Keratinocyte (primary cell): ENCODE results near the gene MAP1S. TPM values are rescaled to one million over a fixed set of nuclear protein-coding genes. Genes with fewer than 3 reads are reported as not detected.

Source experiments
- DNase-seq: peaks from one replicate; pipeline ENCODE4 v3.0.0-alpha.2; 2011; ENCODE audit warnings: low read depth, missing footprints, low spot score
- FAIRE-seq: peaks from 2 replicates; lab custom pipeline; 2011; peaks lifted over from hg19 to GRCh38; lab: Jason Lieb, UNC
- H2AFZ ChIP-seq: 2 replicates; pipeline ENCODE4 v1.6.0; 2012; ENCODE audit warnings: low read length, control low read depth, inconsistent platforms; ENCODE audit not compliant: control insufficient read depth
- H3K27ac ChIP-seq: 2 replicates; pipeline ENCODE4 v1.5.1; 2011; ENCODE audit warnings: low read length; ENCODE audit not compliant: control insufficient read depth, insufficient read depth
- H3K27me3 ChIP-seq: 3 replicates; pipeline ENCODE4 v1.6.0; 2011; ENCODE audit warnings: low read length; ENCODE audit not compliant: control insufficient read depth, insufficient read depth; ENCODE audit errors: extremely low read depth
- H3K36me3 ChIP-seq, 2 experiments: 2 replicates in 1 of 2; 3 replicates in 1 of 2; pipeline ENCODE4 v1.5.1; 2011; ENCODE audit warnings: low read length in 2 of 2, mild to moderate bottlenecking in 1 of 2; ENCODE audit not compliant: control insufficient read depth in 2 of 2, insufficient read depth in 2 of 2; ENCODE audit errors: extremely low read depth in 1 of 2
- H3K4me1 ChIP-seq: 3 replicates; pipeline ENCODE4 v1.5.1; 2011; ENCODE audit warnings: low read length; ENCODE audit not compliant: control insufficient read depth, insufficient read depth; ENCODE audit errors: extremely low read depth
- H3K4me2 ChIP-seq: 3 replicates; pipeline ENCODE4 v1.6.0; 2011; ENCODE audit warnings: low read depth, low read length; ENCODE audit not compliant: control insufficient read depth, insufficient read depth; ENCODE audit errors: extremely low read depth
- H3K4me3 ChIP-seq, 3 experiments: fragments of 200-600 bp in 1 of 3; sonication (generic) in 1 of 3; 2 replicates in 2 of 3; 3 replicates in 1 of 3; pipeline ENCODE4 v1.5.1; 2011 to 2016; ENCODE audit warnings: low read length in 3 of 3, mild to moderate bottlenecking in 3 of 3, control low read depth in 2 of 3, inconsistent platforms in 1 of 3, low read depth in 1 of 3, mixed read lengths in 1 of 3, mixed run types in 1 of 3, moderate library complexity in 1 of 3; ENCODE audit not compliant: control insufficient read depth in 2 of 3, insufficient read depth in 2 of 3; ENCODE audit errors: extremely low read depth in 1 of 3
- H3K79me2 ChIP-seq: 2 replicates; pipeline ENCODE4 v1.6.0; 2012; ENCODE audit warnings: low read length; ENCODE audit not compliant: control insufficient read depth, insufficient read depth
- H3K9ac ChIP-seq: 3 replicates; pipeline ENCODE4 v1.6.0; 2011; ENCODE audit warnings: low read length; ENCODE audit not compliant: control insufficient read depth, insufficient read depth; ENCODE audit errors: extremely low read depth
- H3K9me1 ChIP-seq: 3 replicates; pipeline ENCODE4 v1.6.0; 2011; ENCODE audit warnings: low read length; ENCODE audit not compliant: control insufficient read depth, insufficient read depth; ENCODE audit errors: extremely low read depth
- H3K9me3 ChIP-seq: 2 replicates; pipeline ENCODE4 v1.5.1; 2012; ENCODE audit warnings: low read depth, low read length; ENCODE audit not compliant: control insufficient read depth
- H4K20me1 ChIP-seq: 3 replicates; pipeline ENCODE4 v1.6.0; 2011; ENCODE audit warnings: low read length; ENCODE audit not compliant: control insufficient read depth, insufficient read depth; ENCODE audit errors: extremely low read depth
- EZH2 ChIP-seq: IDR thresholded peaks from one replicate; pipeline ENCODE4 v1.6.1; 2012; ENCODE audit warnings: inconsistent platforms, mild to moderate bottlenecking, low read length, moderate library complexity
- dilution Hi-C: fragments of 300-500 bp; cut with MboI; formaldehyde crosslinking; loops from one replicate; pipeline ENCODE4 v1.7.0; 2020; ENCODE audit warnings: low sequenced_read_pairs; ENCODE audit not compliant: extremely low pct_ligation_motif_present
- polyA plus RNA-seq, 5 experiments: library from polyadenylated mRNA; depleted of rRNA in 3 of 5; stranded (reverse) in 3 of 5; stranded (forward) in 1 of 5; unstranded in 1 of 5; fragments of >200 nt; gene quantifications; 1 replicate in 1 of 5; 2 replicates in 3 of 5; 3 replicates in 1 of 5; pipeline versions ENCODE4 v1.2.1 to v1.2.3, GENCODE V29; 2011 to 2012; ENCODE audit warnings: missing spikeins in 2 of 5, low read depth in 1 of 5, low replicate concordance in 1 of 5
- TF ChIP-seq, protein P1 (sequence below), 3 experiments: IDR thresholded peaks in 1 of 3; conservative IDR thresholded peaks in 1 of 3; optimal IDR thresholded peaks in 1 of 3; 2 replicates in 2 of 3; 3 replicates in 1 of 3; pipeline versions ENCODE3 to v1.5.1; 2011; ENCODE audit warnings: low read length in 3 of 3, mild to moderate bottlenecking in 3 of 3, moderate library complexity in 2 of 3, control low read depth in 1 of 3, inconsistent platforms in 1 of 3; ENCODE audit not compliant: insufficient read depth in 2 of 3; ENCODE audit errors: extremely low read depth in 1 of 3

MAP1S gene
- polyA plus RNA-seq, 1 donor (not counting 4 experiments of a cell fraction or from before 2014, with no cell fraction given), result 3.7 TPM

DNA sequence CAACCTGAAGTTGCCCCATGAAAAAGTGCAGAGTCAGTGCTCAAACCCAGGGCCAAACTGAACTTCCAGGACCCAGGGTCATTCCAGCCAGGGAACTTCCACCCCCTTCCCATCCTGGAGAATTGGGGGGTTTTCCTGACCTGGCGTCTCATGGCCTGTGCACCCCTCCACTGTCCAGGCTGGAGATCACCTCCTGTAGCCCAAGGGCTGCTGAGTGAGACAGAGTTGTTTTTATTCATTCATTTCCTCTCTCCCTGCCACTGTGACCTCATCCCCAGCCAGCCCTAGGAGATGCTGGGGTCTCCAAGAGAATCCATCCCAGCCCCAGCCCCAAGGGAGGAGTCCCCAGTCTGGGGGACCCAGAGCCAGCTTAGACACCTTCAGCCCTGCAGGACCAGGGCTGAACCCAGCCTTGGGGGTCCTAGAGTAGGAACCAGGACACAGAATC lies 36.2 kb downstream of the MAP1S start:
- TF ChIP-seq, protein P1, sequence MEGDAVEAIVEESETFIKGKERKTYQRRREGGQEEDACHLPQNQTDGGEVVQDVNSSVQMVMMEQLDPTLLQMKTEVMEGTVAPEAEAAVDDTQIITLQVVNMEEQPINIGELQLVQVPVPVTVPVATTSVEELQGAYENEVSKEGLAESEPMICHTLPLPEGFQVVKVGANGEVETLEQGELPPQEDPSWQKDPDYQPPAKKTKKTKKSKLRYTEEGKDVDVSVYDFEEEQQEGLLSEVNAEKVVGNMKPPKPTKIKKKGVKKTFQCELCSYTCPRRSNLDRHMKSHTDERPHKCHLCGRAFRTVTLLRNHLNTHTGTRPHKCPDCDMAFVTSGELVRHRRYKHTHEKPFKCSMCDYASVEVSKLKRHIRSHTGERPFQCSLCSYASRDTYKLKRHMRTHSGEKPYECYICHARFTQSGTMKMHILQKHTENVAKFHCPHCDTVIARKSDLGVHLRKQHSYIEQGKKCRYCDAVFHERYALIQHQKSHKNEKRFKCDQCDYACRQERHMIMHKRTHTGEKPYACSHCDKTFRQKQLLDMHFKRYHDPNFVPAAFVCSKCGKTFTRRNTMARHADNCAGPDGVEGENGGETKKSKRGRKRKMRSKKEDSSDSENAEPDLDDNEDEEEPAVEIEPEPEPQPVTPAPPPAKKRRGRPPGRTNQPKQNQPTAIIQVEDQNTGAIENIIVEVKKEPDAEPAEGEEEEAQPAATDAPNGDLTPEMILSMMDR (optimal IDR thresholded peaks at IDR 0.05 in 1 of 3, IDR thresholded peaks at IDR 0.05 in 1 of 3, conservative IDR thresholded peaks at IDR 0.05 in 1 of 3; ENCODE audit: extremely low read depth in 1 of 3, insufficient read depth in 2 of 3, low read length in 3 of 3), result no peak
- no peak for TF ChIP-seq EZH2
- H3K4me3 ChIP-seq, result no peak overlapping the region
- peaks cover 12% of the 10 kb centered on the region for H3K4me1 ChIP-seq
- H3K79me2 ChIP-seq, result no peaks in the 10 kb centered on the region
- H3K27ac ChIP-seq, result no peak overlapping the region
- H3K9ac ChIP-seq, result no peak overlapping the region
- no peaks in the 10 kb centered on the region for H3K36me3 ChIP-seq
- peaks cover 9% of the 10 kb centered on the region for H3K27me3 ChIP-seq
- FAIRE-seq (no peak), DNase-seq (no peak)
- H2AFZ ChIP-seq, result no peak overlapping the region
- H3K9me1 ChIP-seq, result no peaks in the 10 kb centered on the region
- H3K9me3 ChIP-seq, result no peaks in the 10 kb centered on the region
- dilution Hi-C loops, result no loop called here
- no peaks in the 10 kb centered on the region for H4K20me1 ChIP-seq
- no peak overlapping the region for H3K4me2 ChIP-seq

DNA sequence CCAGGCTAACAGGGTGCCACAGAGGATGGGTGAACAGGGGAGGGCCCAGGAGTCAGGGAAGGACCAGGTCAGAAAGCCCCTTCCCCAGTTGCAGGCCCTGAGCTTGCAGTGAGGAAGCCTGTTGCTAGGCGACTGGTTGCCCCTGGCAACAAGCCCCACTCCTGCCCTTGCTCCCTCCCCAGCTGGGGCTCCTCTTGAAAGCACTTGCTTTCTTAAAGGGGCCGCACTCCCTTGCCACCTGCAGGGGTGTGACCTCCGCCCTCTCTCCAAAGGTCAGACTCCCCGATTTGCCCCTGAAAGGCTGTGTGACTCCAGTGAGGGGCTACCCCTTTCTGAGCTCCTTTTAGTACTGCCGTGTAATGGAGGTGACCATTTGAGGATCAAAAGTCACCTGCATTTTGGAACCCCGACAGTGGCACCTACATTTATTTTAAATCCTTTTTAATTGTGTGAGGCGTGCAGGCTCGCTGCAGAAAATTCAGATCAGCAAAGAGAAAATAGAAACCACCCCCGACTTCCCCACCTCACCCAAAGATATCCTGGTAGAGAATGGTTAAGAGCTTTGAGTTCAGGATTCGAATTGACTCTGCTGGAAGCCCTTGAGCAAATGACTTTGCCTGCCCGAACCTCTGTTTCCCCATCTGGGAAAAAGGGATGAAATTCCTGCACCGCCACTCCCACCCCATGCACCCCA lies 36.8 kb downstream of the MAP1S start:
- Histone ChIP-seq H3K4me1 (peaks cover 12% of the 10 kb centered on the region), H3K36me3 (no peaks in the 10 kb centered on the region), H3K27ac (no peak overlapping the region), H3K79me2 (no peaks in the 10 kb centered on the region), H4K20me1 (no peaks in the 10 kb centered on the region), H3K4me2 (no peak overlapping the region), H3K4me3 (no peak overlapping the region), H3K9me3 (no peaks in the 10 kb centered on the region), H3K27me3 (peaks cover 9% of the 10 kb centered on the region), H3K9ac (no peak overlapping the region), H3K9me1 (no peaks in the 10 kb centered on the region), H2AFZ (no peak overlapping the region)
- FAIRE-seq, result no peak
- dilution Hi-C loops, result no loop called here
- TF ChIP-seq, protein P1 (optimal IDR thresholded peaks at IDR 0.05 in 1 of 3, IDR thresholded peaks at IDR 0.05 in 1 of 3, conservative IDR thresholded peaks at IDR 0.05 in 1 of 3; ENCODE audit: extremely low read depth in 1 of 3, insufficient read depth in 2 of 3, low read length in 3 of 3), result no peak
- no peak for TF ChIP-seq EZH2
- no peak for DNase-seq
